Measurements from ENCODE around the gene TRPM2. TPM values are rescaled to one million over a fixed set of nuclear protein-coding genes. Genes with fewer than 3 reads are reported as not detected.
A peak's percentile ranks its signal among the peaks of the same experiment; 100 is the strongest.
"Not testable (repeated sequence)": the region's sequence is repeated elsewhere in the genome, so short reads cannot be mapped to it uniquely, and the experiment has no call there.

Gene TRPM2
- total RNA-seq, 1 donor from 2014 or later: 1.9 TPM

DNA sequence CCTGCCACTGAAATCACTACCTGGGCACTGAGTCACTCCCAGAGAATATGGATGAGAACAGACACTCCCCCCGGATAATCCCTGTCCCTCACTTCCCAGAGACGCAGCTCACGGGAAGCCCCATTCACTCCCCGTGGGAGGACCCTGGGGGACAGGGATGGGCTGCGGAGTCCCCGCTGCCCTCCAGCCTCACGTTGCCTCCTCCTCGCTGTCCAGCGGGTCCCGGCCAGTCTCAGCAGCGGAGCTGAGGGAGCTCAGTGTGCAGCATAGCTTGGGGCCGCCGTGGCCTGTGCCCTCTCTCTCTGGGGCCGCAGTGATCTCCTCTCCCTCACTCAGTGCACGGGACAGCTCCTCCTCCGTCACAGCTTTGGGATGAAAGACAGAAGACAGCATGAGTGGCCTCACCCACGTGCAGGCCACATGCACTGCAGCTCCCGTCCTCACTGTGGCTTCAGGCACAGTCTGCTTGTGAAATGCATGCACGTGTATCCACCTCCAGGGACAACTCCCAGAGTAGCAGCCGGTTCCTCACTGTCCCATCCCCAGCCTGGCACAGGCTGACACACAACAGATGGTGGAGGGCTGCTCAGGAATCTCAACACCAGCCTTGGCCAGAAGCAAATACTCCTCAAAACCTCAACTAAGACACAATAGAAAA lies 21.6 kb upstream of the TRPM2 start:
- DNase-seq: no peak
- ATAC-seq (ENCODE audit: poor library complexity): no peak
- intact Hi-C loops (cut with DNase I): no loop called here

- intact Hi-C loops (cut with DNase I): no loop called here
- ATAC-seq (ENCODE audit: poor library complexity): no peak
- DNase-seq: no peak
Observed at GRCh38 chr21:44332383-44332782, 21.0 kb upstream of the TRPM2 start.

DNA sequence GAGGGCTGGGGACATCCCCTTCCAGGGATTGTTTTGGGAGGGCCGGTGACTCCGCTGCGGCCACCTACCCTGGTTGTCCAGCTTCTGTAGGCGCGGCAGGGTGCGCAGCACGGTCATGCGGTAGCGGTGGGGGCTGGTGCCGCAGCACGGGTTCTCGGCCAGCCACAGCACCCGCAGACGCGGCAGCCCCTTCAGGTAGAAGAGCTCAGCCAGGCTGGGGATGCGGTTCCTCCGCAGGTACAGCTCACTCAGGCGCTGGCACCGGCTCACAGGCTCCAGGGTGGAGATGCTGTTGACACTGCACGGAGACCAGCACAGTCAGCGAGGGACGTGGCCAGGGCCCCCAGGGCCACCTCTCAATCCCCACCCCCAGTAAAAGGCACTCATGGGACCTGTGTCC lies 20.5 kb upstream of the TRPM2 start:
- ATAC-seq (ENCODE audit: poor library complexity): no peak
- intact Hi-C loops (cut with DNase I): no loop called here
- DNase-seq: no peak

GRCh38 chr21:44333509-44334328 lies 19.7 kb upstream of the TRPM2 start:
- DNase-seq (no peak), ATAC-seq (ENCODE audit: poor library complexity) (no peak)
- intact Hi-C loops (cut with DNase I): no loop called here

DNA sequence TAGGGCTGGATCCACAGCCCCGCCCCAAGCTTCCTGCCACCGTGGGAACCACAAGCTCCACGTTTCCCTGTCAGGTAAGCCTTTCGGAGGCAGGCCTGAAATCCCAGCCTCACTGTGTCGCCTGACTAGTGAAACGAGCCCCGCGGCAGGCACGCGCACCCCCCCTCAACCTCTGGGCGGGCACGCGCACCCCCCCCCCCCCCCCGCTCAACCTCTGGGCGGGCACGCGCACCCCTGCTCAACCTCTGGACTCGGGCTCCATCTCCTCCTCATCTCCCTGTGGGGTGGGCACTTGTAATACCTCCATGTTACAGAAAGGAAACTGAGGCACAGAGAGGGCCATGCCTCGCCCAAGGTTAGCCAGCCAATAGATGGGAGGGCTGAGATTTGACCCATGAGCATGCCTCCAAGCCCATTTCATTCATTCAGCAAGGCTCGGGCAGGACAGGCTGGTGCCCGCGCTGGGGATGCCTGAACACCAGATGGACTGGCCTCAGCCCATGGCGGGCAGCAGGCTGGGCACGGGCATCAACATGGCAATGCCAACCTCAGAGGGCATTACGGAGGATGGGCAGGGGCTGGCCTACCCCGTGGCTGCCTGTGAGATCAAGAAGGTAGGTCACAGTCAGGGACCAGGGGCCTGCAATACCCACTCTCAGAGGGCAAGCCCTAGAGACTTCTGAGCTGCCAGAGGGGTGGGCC lies 18.9 kb upstream of the TRPM2 start:
- intact Hi-C loops (cut with DNase I): no loop called here
- ATAC-seq (ENCODE audit: poor library complexity) (no peak), DNase-seq (no peak)

DNA sequence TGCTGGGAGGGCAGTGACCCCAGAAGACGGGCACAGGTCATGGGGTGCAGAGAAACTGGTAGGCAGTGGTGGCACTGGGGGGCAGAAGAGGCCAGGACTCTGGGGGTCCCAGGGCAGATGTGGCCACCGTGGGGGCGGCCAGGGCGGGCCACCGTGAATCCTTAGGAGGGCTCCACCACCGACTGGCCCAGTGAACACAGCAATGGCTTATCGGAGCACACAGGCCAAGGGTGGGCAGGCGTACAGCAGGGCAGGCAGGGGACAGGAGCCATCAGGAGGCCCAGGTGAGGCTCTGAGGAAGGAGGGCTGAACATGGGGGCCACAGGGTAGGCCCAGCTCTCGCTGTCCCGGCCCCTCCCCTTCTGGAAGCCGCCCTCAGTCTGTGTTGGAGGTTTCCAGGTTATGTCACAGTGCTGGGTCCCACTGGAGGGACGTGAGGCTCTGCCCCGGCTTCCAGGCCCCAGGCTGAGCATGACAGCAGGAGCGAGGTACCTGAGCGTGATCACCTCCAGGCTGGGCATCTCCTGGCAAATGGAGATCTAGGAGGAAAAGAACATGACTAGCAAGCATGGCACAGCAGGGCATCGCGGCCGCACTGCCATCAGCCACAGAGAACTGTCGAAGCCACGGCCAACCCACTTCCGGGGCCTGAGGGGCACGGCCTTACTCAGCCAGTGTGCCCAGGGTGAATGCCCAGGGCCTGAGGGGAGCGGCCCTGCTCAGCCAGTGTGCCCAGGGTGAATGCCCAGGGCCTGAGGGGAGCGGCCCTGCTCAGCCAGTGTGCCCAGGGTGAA lies 18.0 kb upstream of the TRPM2 start:
- ATAC-seq (ENCODE audit: poor library complexity) (no peak), DNase-seq (no peak)
- intact Hi-C loops (cut with DNase I): no loop called here

DNA sequence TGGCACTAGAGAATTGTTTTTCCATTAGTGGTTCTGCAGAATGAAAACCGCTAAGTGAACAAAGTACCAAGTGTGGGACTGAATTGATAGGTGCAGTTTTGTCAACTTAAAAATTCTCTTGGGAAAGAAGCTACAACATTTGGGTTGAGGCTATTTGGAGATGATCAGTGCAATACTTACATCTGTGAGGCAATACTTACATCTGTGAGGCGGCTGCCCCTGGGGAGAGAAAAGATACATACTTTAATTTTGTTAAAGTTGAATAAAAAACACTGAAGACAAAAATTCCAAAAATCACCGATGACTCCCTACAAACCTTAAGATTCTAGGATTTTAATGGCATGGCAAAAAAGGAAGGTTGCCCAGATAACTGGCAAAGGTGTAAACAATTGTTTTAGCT lies 16.0 kb upstream of the TRPM2 start:
- intact Hi-C loops (cut with DNase I): no loop called here
- no peak for DNase-seq
- ATAC-seq (ENCODE audit: poor library complexity): no peak

- intact Hi-C loops (cut with DNase I): no loop called here
- ATAC-seq (ENCODE audit: poor library complexity): peak; percentile 46
- DNase-seq: peak; percentile 72
Observed at GRCh38 chr21:44337941-44338895, 15.2 kb upstream of the TRPM2 start.

GRCh38 chr21:44338971-44339910 lies 14.2 kb upstream of the TRPM2 start, which contains the start of gene CFAP410:
CFAP410 (minus strand) TSS chr21:44339390; CDS start chr21:44339194, 196 bp downstream.
- DNase-seq (peak; percentile 96), ATAC-seq (ENCODE audit: poor library complexity) (peak; percentile 95)
- intact Hi-C loops (cut with DNase I): no loop called here

DNA sequence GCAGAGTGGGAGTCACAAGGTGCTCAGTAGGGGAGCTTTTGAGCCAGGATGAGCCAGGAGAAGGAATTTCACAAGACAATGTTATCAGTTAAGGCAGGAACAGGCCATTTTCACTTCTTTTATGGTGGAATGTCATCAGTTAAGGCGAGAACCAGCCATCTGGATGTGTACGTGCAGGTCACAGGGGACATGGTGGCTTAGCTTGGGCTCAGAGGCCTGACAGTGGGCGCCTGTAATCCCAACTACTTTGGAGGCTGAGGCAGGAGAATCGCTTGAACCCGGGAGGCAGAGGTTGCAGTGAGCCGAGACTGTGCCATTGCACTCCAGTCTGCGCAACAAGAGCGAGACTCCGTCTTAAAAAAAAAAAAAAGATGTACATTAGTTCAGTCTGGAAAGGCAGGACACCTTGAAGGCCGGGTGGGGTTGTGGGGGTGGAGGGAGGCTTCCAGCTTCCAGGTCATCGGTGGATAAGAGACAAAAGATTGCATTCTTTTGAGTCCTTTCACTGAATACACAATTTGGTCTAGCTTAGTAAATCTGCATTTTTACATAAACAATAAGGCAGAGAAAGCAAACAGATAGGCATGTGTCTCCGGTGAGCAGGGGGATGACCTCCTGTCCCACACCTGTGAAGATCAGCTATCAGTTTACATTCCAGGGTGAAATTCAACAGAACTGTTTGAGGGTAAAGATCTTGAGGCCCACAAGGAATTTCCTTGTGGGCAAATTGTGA lies 11.5 kb upstream of the TRPM2 start:
- ATAC-seq (ENCODE audit: poor library complexity); intact Hi-C loops (cut with DNase I): not testable (repeated sequence)
- DNase-seq: peak; percentile 9

GRCh38 chr21:44342981-44343380 lies 10.4 kb upstream of the TRPM2 start:
- DNase-seq; ATAC-seq (ENCODE audit: poor library complexity); intact Hi-C loops (cut with DNase I): not testable (repeated sequence)

- no peak for ATAC-seq (ENCODE audit: poor library complexity)
- DNase-seq: no peak
Observed at GRCh38 chr21:44344541-44345183, 8.8 kb upstream of the TRPM2 start.

GRCh38 chr21:44345495-44345894 lies 7.9 kb upstream of the TRPM2 start:
- DNase-seq: no peak
- intact Hi-C loops (cut with DNase I): no loop called here

More at GRCh38 chr21:44344541-44345183, 8.8 kb upstream of the TRPM2 start:
- intact Hi-C loops (cut with DNase I): no loop called here

GRCh38 chr21:44347911-44348451 lies 5.4 kb upstream of the TRPM2 start:
- DNase-seq: no peak
- no peak for ATAC-seq (ENCODE audit: poor library complexity)
- intact Hi-C loops (cut with DNase I): no loop called here

More at GRCh38 chr21:44345495-44345894, 7.9 kb upstream of the TRPM2 start:
- ATAC-seq (ENCODE audit: poor library complexity): no peak

GRCh38 chr21:44348861-44349260 lies 4.6 kb upstream of the TRPM2 start:
- DNase-seq (no peak), ATAC-seq (ENCODE audit: poor library complexity) (no peak)
- intact Hi-C loops (cut with DNase I): no loop called here

All from Right ventricle myocardium superior (tissue), 1 donor.